Measurements from ENCODE around the gene CACNA1G.

DNA sequence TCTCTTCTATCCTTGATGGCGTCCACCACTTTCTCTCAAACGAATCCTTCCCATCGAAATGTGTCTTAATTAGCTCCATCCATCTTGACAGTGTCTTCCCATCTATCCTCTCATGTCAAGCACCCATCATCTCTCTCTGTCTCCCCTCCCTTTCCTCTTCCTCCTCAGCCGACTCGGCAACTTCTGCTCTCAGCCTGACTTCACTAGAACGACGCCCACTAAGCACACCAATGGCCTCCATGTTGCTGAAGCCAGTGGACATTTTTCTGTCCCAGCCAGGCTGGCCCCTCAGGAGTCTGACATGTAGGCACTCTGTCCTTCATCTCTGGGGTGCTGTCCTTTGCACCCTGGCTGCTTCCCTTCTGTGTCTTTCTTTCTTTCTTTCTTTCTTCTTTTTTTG lies 16.0 kb upstream of the CACNA1G start:
- TF ChIP-seq, protein P1, sequence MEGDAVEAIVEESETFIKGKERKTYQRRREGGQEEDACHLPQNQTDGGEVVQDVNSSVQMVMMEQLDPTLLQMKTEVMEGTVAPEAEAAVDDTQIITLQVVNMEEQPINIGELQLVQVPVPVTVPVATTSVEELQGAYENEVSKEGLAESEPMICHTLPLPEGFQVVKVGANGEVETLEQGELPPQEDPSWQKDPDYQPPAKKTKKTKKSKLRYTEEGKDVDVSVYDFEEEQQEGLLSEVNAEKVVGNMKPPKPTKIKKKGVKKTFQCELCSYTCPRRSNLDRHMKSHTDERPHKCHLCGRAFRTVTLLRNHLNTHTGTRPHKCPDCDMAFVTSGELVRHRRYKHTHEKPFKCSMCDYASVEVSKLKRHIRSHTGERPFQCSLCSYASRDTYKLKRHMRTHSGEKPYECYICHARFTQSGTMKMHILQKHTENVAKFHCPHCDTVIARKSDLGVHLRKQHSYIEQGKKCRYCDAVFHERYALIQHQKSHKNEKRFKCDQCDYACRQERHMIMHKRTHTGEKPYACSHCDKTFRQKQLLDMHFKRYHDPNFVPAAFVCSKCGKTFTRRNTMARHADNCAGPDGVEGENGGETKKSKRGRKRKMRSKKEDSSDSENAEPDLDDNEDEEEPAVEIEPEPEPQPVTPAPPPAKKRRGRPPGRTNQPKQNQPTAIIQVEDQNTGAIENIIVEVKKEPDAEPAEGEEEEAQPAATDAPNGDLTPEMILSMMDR (IDR thresholded peaks at IDR 0.05) = no peak
- TF ChIP-seq POLR2A (IDR thresholded peaks at IDR 0.05) = no peak

Data from esophagus squamous epithelium (tissue), 4 donors.